Glomerular endothelial cell (primary cell): ENCODE results near the gene CREM. TPM values are rescaled to one million over a fixed set of nuclear protein-coding genes. Genes with fewer than 3 reads are reported as not detected.

Experiments used
- DNase-seq: peaks from one replicate; pipeline ENCODE4 v3.0.0-alpha.2; 2011; ENCODE audit warnings: low read depth, low spot score; ENCODE audit errors: extremely low read depth
- total RNA-seq: library from RNA; depleted of rRNA; stranded (reverse); fragments of >200 nt; gene quantifications from 2 replicates; pipeline ENCODE4 v1.2.3, GENCODE V29; 2015

Gene CREM
- total RNA-seq, 1 donor from 2014 or later, result 68.5 TPM

DNA sequence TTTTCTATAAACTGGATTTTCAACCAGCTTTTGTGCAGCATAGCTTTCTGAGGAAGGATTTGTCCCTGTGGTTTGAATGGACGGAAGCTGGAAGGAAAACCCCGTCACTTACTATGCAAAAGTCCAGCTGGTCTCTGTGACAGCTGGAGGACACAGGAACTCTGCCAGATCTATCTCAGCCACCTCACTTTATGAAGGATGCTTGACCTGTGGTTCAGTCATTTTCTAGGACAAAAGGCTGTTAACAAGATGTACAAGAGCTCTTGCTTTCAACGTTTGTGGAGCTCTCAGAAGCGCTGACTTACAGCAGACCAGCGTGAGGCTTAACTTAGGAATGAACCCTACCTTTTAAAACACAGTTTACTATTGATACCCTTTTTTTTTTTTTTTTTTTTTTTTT, 90.8 kb downstream of the CREM start:
- no peak for DNase-seq

DNA sequence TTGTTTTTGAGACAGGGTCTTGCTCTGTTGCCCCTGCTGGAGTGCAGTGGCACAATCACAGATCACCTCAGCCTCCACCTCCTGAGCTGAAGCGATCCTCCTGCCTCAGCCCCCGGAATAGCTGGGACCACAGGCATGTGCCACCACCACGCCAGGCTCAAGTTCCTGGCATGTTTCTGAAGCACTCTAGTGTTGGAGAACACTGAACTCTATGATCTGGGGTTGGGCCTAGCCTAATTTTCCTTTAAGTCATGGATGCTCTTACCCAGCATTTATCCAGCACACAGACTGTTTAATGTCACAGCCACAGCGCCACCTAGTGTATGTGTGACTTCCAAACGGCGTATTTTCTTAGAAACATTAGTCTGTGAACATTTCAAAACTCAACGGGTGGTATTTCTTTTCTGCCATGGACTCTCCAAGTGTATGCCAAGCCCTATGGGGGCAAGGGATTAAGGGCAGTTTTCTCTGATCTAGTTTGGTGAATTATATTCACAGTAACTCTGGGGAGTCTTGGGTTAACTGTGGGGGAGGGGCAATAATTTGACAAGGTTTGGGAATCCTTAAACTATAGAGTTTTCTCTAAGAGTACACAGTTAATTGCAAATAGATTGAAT, 91.8 kb downstream of the CREM start:
- DNase-seq, result peak; percentile 87

DNA sequence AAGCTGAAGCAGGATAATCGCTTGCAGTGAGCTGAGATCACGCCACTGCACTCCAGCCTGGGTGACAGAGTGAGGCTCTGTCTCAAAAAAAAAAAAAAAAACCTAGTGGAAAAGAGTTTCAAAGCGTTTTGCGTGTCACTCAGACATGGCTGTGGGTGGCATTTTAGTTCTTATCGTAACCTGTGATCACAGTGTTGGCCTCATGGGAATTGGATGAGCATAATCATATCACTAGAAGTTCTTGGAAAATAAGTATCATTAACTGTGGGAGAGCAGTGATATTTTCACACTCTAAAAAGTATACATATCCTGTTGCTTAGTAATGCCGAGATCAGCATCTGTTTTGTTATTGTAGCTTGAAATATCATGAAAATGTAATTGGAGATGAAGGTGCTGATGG, 92.6 kb downstream of the CREM start:
- DNase-seq, result no peak

GRCh38 chr10:35219891-35220890, 93.5 kb downstream of the CREM start:
- DNase-seq, result no peak

DNA sequence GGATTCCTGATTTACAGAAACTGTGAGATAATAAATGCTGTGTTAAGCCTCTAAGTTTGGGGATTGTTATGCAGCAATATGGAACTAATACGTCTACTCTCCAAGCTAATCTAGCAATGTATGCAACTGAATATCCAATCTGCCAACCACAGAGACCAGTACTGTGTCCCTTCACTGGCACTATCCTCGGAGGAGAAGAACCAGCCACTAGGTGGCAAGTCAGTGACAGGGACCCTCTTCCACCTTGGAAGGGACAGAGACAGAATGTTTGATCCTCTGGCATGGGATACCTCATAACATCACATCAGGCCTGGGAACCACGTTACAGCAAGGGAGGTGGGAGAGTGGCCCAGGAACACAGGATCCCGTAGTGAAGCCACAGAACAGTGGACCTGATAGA, 96.4 kb downstream of the CREM start:
- no peak for DNase-seq

GRCh38 chr10:35224045-35224740, 97.5 kb downstream of the CREM start:
- no peak for DNase-seq

- DNase-seq, result peak; percentile 89
Measured at GRCh38 chr10:35225204-35225603, 98.6 kb downstream of the CREM start.

GRCh38 chr10:35226507-35226906, 99.9 kb downstream of the CREM start:
- DNase-seq, result no peak

GRCh38 chr10:35228058-35228457, 101.4 kb downstream of the CREM start:
- DNase-seq, result no peak

- no peak for DNase-seq
Measured at GRCh38 chr10:35231646-35232045, 105.0 kb downstream of the CREM start.

DNA sequence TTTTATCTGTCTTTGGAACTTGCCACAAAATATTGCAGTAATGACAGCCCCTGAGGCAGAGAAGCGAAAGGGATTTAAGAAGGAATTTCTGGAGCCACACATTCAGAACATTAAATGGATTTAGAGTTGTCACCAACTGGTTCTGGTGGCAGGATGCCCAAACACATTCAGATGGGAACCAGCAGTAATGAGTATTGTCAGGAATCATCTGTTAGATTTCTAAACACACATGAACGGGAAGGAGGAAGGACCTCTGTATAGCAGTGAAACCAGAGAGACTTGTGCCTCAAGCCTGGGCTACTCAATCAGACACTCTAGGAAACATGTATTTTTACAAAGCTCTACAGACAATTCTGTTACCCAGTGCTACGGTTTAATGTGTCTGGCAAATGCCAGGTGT, 105.9 kb downstream of the CREM start:
- DNase-seq, result no peak

DNA sequence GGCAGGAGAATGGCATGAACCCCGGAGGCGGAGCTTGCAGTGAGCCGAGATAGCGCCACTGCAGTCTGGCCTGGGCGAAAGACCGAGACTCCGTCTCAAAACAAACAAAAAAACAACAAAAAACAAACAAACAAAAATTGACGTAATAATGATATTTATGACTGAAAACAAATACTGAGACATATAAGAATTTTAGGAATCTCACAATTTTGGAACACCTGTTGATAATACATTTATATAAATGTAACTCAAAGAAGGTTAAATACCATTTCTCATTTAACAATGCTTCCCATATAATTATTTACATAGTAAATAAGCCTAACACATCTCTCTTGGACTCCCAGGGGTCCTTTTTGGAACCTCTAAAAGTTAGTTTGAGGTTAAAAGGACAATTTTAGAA, 107.4 kb downstream of the CREM start:
- DNase-seq, result no peak

DNA sequence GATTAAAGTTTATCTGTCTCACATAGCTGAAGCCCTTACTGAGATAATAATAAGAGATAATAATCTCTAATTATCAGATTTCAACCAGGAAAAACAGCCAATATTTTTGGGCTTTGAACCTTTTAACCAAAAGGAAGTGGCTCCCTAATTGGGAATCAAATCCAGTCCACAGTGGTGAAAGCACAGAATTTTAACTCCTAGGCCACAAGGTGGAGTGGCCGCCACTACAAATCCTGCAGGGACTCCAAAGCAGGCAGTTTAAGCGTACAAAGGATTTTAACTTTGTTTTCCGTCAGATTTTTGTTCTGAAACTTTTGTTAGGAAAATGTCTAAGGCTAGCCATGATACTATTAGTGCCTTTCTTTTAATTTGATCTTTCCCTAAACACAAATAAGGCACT, 110.1 kb downstream of the CREM start:
- DNase-seq, result no peak

GRCh38 chr10:35237766-35238512, 111.3 kb downstream of the CREM start:
- DNase-seq, result no peak

DNA sequence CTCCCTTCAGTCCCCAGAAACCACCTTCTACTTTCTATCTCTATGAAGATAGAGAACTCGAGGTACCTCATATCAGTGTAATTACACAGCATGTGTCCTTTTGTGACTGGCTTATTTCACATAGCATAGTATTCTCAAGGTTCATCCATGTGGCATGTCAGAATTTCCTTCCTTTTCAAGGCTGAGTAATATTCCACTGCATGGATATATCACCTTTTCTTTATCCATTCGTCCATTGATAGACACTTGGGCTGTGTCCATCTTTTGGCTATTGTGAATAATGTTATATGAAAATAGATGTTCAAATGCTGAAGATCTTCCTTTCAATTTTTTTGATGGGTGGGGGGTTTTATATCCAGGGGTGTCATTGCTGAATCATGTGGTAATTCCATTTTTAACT, 117.9 kb downstream of the CREM start:
- DNase-seq, result no peak

GRCh38 chr10:35246770-35247343, 120.2 kb downstream of the CREM start:
- no peak for DNase-seq

DNA sequence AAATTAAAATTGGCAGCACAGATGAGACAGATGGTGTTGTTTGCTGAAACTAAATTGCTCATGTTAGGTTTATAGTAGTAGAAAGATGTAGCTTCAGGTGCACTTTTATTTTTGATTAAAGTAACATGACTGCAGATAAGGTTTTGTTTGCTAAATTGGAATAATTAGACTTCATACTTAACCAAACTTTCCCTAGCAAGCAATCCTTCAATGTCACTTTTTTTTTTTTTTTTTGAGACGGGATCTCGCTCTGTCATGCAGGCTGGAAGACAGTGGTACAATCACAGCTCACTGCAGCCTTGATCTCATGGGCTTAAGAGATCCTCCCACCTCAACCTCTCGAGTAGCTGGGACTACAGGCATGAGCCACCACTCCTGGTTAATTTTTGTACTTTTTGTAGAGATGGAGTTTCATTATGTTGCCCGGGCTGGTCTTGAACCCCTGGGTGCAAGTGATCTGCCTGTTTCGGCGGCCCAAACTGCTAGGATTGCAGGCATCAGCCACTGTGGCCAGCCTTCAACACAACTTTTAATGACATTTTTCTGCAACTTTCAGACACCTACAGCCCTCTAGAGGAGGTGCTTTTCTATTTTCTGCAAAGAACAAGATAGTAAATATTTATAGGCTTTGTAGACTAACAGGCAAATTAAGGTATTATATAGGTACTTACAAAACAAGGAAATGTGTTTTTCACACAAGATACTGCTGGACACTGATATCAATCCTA, 124.9 kb downstream of the CREM start:
- no peak for DNase-seq

DNA sequence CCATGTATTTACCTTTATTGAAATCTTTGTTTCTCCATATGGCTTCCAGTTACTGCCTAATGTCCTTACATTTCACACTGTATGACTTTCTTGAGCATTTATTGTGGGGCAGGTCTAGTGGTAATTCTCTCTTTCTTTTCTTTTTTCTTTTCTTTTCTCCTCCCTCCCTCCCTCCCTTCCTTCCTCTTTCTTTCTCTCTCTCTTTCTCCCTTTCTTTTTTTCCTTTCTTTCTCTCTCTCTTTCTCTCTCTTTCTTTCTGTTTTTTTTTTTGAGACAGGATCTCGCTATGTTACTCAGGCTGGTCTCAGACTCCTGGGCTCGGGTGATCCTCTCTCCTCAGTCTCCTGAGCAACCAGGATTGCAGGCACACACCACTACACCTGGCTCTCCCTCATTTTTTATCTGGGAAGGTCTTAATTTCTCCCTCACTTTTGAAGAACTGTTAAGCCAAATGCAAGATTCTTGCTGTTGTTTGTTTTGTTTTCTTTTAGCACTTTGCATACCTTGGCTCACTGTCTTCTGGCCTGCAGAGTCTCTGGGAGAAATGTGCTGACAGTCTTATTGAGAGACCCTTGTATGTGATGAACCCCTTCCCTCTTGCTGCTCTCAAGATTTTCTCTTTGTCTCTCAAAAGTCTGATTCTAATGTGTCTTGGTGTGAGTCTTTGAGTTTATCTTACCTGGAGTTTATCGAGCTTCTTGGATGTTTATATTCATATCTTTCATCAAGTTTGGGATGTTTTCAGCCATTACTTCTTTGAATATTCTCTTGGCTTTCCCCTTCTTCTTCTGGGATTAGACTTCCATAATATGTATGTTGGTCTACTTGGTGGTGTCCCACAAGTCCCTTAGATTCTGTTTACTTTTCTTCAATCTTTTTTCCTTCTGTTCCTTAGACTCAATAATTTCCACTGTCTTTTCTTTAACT, 130.7 kb downstream of the CREM start:
- DNase-seq, result no peak
